H1 (cell line): ENCODE measurements around the gene TAF1B.

Experiments
- ATF2 ChIP-seq: IDR thresholded peaks from 2 replicates; pipeline ENCODE4 v1.6.1; 2012; ENCODE audit warnings: low read length, inconsistent platforms
- CTCF ChIP-seq, 3 experiments: IDR thresholded peaks; 1 replicate in 2 of 3; 2 replicates in 1 of 3; pipeline versions ENCODE4 v1.5.1 to v1.6.1; 2011; ENCODE audit warnings: low read length in 3 of 3, mild to moderate bottlenecking in 3 of 3, inconsistent platforms in 2 of 3, low read depth in 1 of 3, moderate library complexity in 1 of 3; ENCODE audit not compliant: insufficient read depth in 1 of 3; ENCODE audit errors: control extremely low read depth in 1 of 3

GRCh38 chr2:9966491-9967022 is 123.3 kb downstream of the TAF1B start:
- TF ChIP-seq CTCF (IDR thresholded peaks at IDR 0.05; ENCODE audit: control extremely low read depth in 1 of 3, insufficient read depth in 1 of 3, low read depth in 1 of 3, low read length in 3 of 3), result no peak
- no peak for TF ChIP-seq ATF2
